Measurements from ENCODE around the gene GAL3ST2. TPM values are rescaled to one million over a fixed set of nuclear protein-coding genes. Genes with fewer than 3 reads are reported as not detected.
"Not testable (repeated sequence)": the region's sequence is repeated elsewhere in the genome, so short reads cannot be mapped to it uniquely, and the experiment has no call there.

GAL3ST2 gene
- total RNA-seq, 2 donors from 2014 or later = 34.2 to 70.2 TPM

- intact Hi-C loops (cut with DNase I) = no loop called here
- no peak for DNase-seq
- Histone ChIP-seq H3K27me3 (no peaks in the 10 kb centered on the region), H3K27ac (no peak overlapping the region), H3K4me3 (no peak overlapping the region), H3K9me3 (no peaks in the 10 kb centered on the region), H3K9ac (ENCODE audit: low read depth in 2 of 2, low read length in 2 of 2) (no peak overlapping the region), H3K36me3 (no peaks in the 10 kb centered on the region), H3K4me1 (no peaks in the 10 kb centered on the region)
- TF ChIP-seq CTCF (IDR thresholded peaks at IDR 0.05) = no peak
Observed at GRCh38 chr2:241754042-241754441, 22.6 kb upstream of the GAL3ST2 start.

GRCh38 chr2:241755166-241755565 is 21.5 kb upstream of the GAL3ST2 start:
- intact Hi-C loops (cut with DNase I) = no loop called here
- no peak for DNase-seq

GRCh38 chr2:241755777-241756176 is 20.8 kb upstream of the GAL3ST2 start:
- Histone ChIP-seq H3K27me3 (no peaks in the 10 kb centered on the region), H3K27ac (no peak overlapping the region), H3K36me3 (no peaks in the 10 kb centered on the region), H3K9me3 (no peaks in the 10 kb centered on the region), H3K9ac (ENCODE audit: low read depth in 2 of 2, low read length in 2 of 2) (no peak overlapping the region), H3K4me1 (no peaks in the 10 kb centered on the region), H3K4me3 (no peak overlapping the region)
- no peak for DNase-seq
- intact Hi-C loops (cut with DNase I) = no loop called here
- no peak for TF ChIP-seq CTCF (IDR thresholded peaks at IDR 0.05)

More at GRCh38 chr2:241755166-241755565, 21.5 kb upstream of the GAL3ST2 start:
- Histone ChIP-seq H3K36me3 (no peaks in the 10 kb centered on the region), H3K4me1 (no peaks in the 10 kb centered on the region), H3K27ac (no peak overlapping the region), H3K9me3 (no peaks in the 10 kb centered on the region), H3K4me3 (no peak overlapping the region), H3K27me3 (no peaks in the 10 kb centered on the region), H3K9ac (ENCODE audit: low read depth in 2 of 2, low read length in 2 of 2) (no peak overlapping the region)
- TF ChIP-seq CTCF (IDR thresholded peaks at IDR 0.05) = no peak

GRCh38 chr2:241759067-241759807 is 17.4 kb upstream of the GAL3ST2 start:
- Histone ChIP-seq H3K27ac (no peak overlapping the region), H3K9ac (ENCODE audit: low read depth in 2 of 2, low read length in 2 of 2) (no peak overlapping the region), H3K36me3 (no peaks in the 10 kb centered on the region), H3K4me3 (no peak overlapping the region), H3K9me3 (no peaks in the 10 kb centered on the region), H3K4me1 (no peaks in the 10 kb centered on the region), H3K27me3 (no peaks in the 10 kb centered on the region)
- no peak for DNase-seq
- intact Hi-C loops (cut with DNase I) = no loop called here
- TF ChIP-seq CTCF (IDR thresholded peaks at IDR 0.05) = no peak

GRCh38 chr2:241759893-241760292 is 16.7 kb upstream of the GAL3ST2 start:
- H3K9ac ChIP-seq (ENCODE audit: low read depth in 2 of 2, low read length in 2 of 2); DNase-seq; H3K4me1 ChIP-seq; H3K4me3 ChIP-seq; H3K27me3 ChIP-seq; intact Hi-C loops (cut with DNase I); H3K27ac ChIP-seq; H3K9me3 ChIP-seq; H3K36me3 ChIP-seq: not testable (repeated sequence)

- no peaks in the 10 kb centered on the region for H3K9me3 ChIP-seq
- TF ChIP-seq CTCF (IDR thresholded peaks at IDR 0.05) = no peak
- DNase-seq = no peak
- H3K4me1 ChIP-seq = no peaks in the 10 kb centered on the region
- intact Hi-C loops (cut with DNase I) = no loop called here
- no peak overlapping the region for H3K4me3 ChIP-seq
- no peak overlapping the region for H3K27ac ChIP-seq
- no peaks in the 10 kb centered on the region for H3K27me3 ChIP-seq
- no peak overlapping the region for H3K9ac ChIP-seq (ENCODE audit: low read depth in 2 of 2, low read length in 2 of 2)
- no peaks in the 10 kb centered on the region for H3K36me3 ChIP-seq
Observed at GRCh38 chr2:241760301-241760771, 16.3 kb upstream of the GAL3ST2 start.
